Neural cell (in vitro differentiated cells): ENCODE measurements around the gene PLCL2. TPM values are rescaled to one million over a fixed set of nuclear protein-coding genes. Genes with fewer than 3 reads are reported as not detected.

Experiments used
- H2AFZ ChIP-seq: fragments of 200-600, 300-800 bp; sonication (generic), shearing (Covaris generic); 2 replicates; pipeline ENCODE4 v1.6.0; 2014; ENCODE audit warnings: low read depth, mild to moderate bottlenecking, antibody characterized with exemption, low read length, moderate library complexity
- H3F3A ChIP-seq: fragments of 200-600 bp; shearing (Covaris generic); 2 replicates; pipeline ENCODE4 v1.6.1; 2016; ENCODE audit warnings: mild to moderate bottlenecking, moderate library complexity, mixed read lengths, antibody characterized with exemption, low read length; ENCODE audit not compliant: insufficient read depth, poor library complexity, severe bottlenecking
- H3K27ac ChIP-seq: fragments of 200-600, 300-800 bp; sonication (generic), shearing (Covaris generic); 2 replicates; pipeline ENCODE4 v1.5.1; 2014; ENCODE audit warnings: mild to moderate bottlenecking, low read length, moderate library complexity
- H3K27me3 ChIP-seq: fragments of 300-800, 200-600 bp; sonication (generic), shearing (Covaris generic); 2 replicates; pipeline ENCODE4 v1.6.0; 2014; ENCODE audit warnings: mild to moderate bottlenecking, low read depth, low read length, moderate library complexity; ENCODE audit not compliant: insufficient read depth
- H3K36me3 ChIP-seq: fragments of 300-800, 200-600 bp; sonication (generic), shearing (Covaris generic); 2 replicates; pipeline ENCODE4 v1.5.1; 2014; ENCODE audit warnings: mild to moderate bottlenecking, antibody characterized with exemption, low read length, moderate library complexity; ENCODE audit not compliant: insufficient read depth
- H3K4me2 ChIP-seq: fragments of 300-800, 200-600 bp; sonication (generic), shearing (Covaris generic); 2 replicates; pipeline ENCODE4 v1.6.0; 2014; ENCODE audit warnings: mild to moderate bottlenecking, low read length
- H3K4me3 ChIP-seq: fragments of 300-800, 200-600 bp; sonication (generic), shearing (Covaris generic); 2 replicates; pipeline ENCODE4 v1.5.1; 2014; ENCODE audit warnings: mild to moderate bottlenecking, low read length, moderate library complexity
- H3K79me2 ChIP-seq: fragments of 200-600 bp; shearing (Covaris generic); replicated peaks from 2 replicates; pipeline ENCODE4 v1.6.0; 2014; ENCODE audit warnings: mild to moderate bottlenecking, low read length, moderate library complexity; ENCODE audit not compliant: insufficient read depth
- H3K9ac ChIP-seq: fragments of 300-800, 200-600 bp; sonication (generic), shearing (Covaris generic); 2 replicates; pipeline ENCODE4 v1.6.1; 2016; ENCODE audit warnings: mild to moderate bottlenecking, low read length, mixed read lengths
- H3K9me2 ChIP-seq: fragments of 200-600 bp; shearing (Covaris generic); 2 replicates; pipeline ENCODE4 v1.6.1; 2016; ENCODE audit warnings: mild to moderate bottlenecking, low read length, mixed read lengths; ENCODE audit not compliant: insufficient read depth
- H3K9me3 ChIP-seq: fragments of 200-600, 300-800 bp; sonication (generic), shearing (Covaris generic); 2 replicates; pipeline ENCODE4 v1.6.1; 2016; ENCODE audit warnings: mild to moderate bottlenecking, mixed run types, low read length, moderate library complexity, mixed read lengths
- H4K20me1 ChIP-seq: fragments of 200-600 bp; shearing (Covaris generic); 2 replicates; pipeline ENCODE4 v1.6.1; 2016; ENCODE audit warnings: mild to moderate bottlenecking, mixed run types; ENCODE audit not compliant: insufficient read depth
- CTCF ChIP-seq: fragments of 450-650 bp; IDR thresholded peaks from 2 replicates; pipeline ENCODE4 v1.5.1; 2014; ENCODE audit warnings: antibody characterized with exemption, mild to moderate bottlenecking, moderate library complexity; ENCODE audit not compliant: poor library complexity, severe bottlenecking
- EP300 ChIP-seq: fragments of 450-650 bp; conservative IDR thresholded peaks from 2 replicates; pipeline ENCODE4 v1.6.1; 2014; ENCODE audit warnings: antibody characterized with exemption, mild to moderate bottlenecking, moderate library complexity; ENCODE audit not compliant: poor library complexity, severe bottlenecking
- EZH2 ChIP-seq: fragments of 200-600, 300-800 bp; shearing (Covaris generic), sonication (generic); IDR thresholded peaks from 2 replicates; pipeline ENCODE4 v1.6.1; 2014; ENCODE audit warnings: antibody characterized with exemption, low read length, borderline replicate concordance, mild to moderate bottlenecking; ENCODE audit not compliant: insufficient read depth, poor library complexity, severe bottlenecking
- MXI1 ChIP-seq: fragments of 450-650 bp; conservative IDR thresholded peaks from 2 replicates; pipeline ENCODE4 v1.6.1; 2014; ENCODE audit warnings: antibody characterized with exemption, mild to moderate bottlenecking; ENCODE audit not compliant: poor library complexity, severe bottlenecking
- POLR2AphosphoS5 ChIP-seq: IDR thresholded peaks from 2 replicates; pipeline ENCODE4 v1.6.1; 2012
- RAD21 ChIP-seq: fragments of 450-650 bp; conservative IDR thresholded peaks from 2 replicates; pipeline ENCODE4 v1.6.1; 2014; ENCODE audit warnings: antibody characterized with exemption, mild to moderate bottlenecking, moderate library complexity
- REST ChIP-seq: IDR thresholded peaks from 2 replicates; pipeline ENCODE4 v1.6.1; 2012; ENCODE audit warnings: borderline replicate concordance
- SMC3 ChIP-seq: fragments of 450-650 bp; conservative IDR thresholded peaks from 2 replicates; pipeline ENCODE4 v1.6.1; 2014; ENCODE audit warnings: antibody characterized with exemption, mild to moderate bottlenecking, moderate library complexity; ENCODE audit not compliant: poor library complexity
- TAF1 ChIP-seq: IDR thresholded peaks from 2 replicates; pipeline ENCODE4 v1.6.1; 2012; ENCODE audit warnings: low read depth
- polyA plus RNA-seq: library from polyadenylated mRNA; depleted of rRNA; stranded (reverse); fragments of >200 nt; gene quantifications from 2 replicates; pipeline ENCODE4 v1.2.3, GENCODE V29; 2014

PLCL2 gene
- polyA plus RNA-seq, 1 donor from 2014 or later, result 69.8 TPM

- Histone ChIP-seq H3K9ac (no peak overlapping the region), H3K36me3 (no peaks in the 10 kb centered on the region), H3K4me3 (no peak overlapping the region), H3K27ac (no peak overlapping the region), H2AFZ (no peak overlapping the region), H3K27me3 (no peaks in the 10 kb centered on the region), H3K4me2 (no peak overlapping the region), H3K9me2 (no peaks in the 10 kb centered on the region), H3F3A (no peaks in the 10 kb centered on the region), H3K9me3 (no peaks in the 10 kb centered on the region), H3K79me2 (no peaks in the 10 kb centered on the region), H4K20me1 (no peaks in the 10 kb centered on the region)
- no peak for TF ChIP-seq RAD21
- TF ChIP-seq CTCF, result no peak
- no peak for TF ChIP-seq MXI1
- no peak for TF ChIP-seq REST
- TF ChIP-seq EP300, result no peak
- no peak for TF ChIP-seq SMC3
- TF ChIP-seq TAF1, result no peak
- no peak for TF ChIP-seq EZH2
- TF ChIP-seq POLR2AphosphoS5, result no peak
Observed at GRCh38 chr3:16842272-16843270, 42.2 kb upstream of the PLCL2 start.

- TF ChIP-seq EZH2 (no peak), POLR2AphosphoS5 (no peak), REST (no peak), MXI1 (no peak), TAF1 (no peak), CTCF (no peak), RAD21 (no peak), SMC3 (no peak), EP300 (no peak)
Observed at GRCh38 chr3:16844222-16844621, 40.5 kb upstream of the PLCL2 start.

More at GRCh38 chr3:16844222-16844621, 40.5 kb upstream of the PLCL2 start:
- H3F3A ChIP-seq, result no peaks in the 10 kb centered on the region
- H3K9ac ChIP-seq, result no peak overlapping the region
- H3K9me2 ChIP-seq, result no peaks in the 10 kb centered on the region
- H3K27me3 ChIP-seq, result no peaks in the 10 kb centered on the region
- no peaks in the 10 kb centered on the region for H4K20me1 ChIP-seq
- no peaks in the 10 kb centered on the region for H3K36me3 ChIP-seq
- H2AFZ ChIP-seq, result no peak overlapping the region
- H3K79me2 ChIP-seq, result no peaks in the 10 kb centered on the region
- H3K27ac ChIP-seq, result no peak overlapping the region
- no peak overlapping the region for H3K4me2 ChIP-seq
- H3K9me3 ChIP-seq, result no peaks in the 10 kb centered on the region
- no peak overlapping the region for H3K4me3 ChIP-seq
